ENCODE measurements around the gene DYRK1A.
A peak's percentile ranks its signal among the peaks of the same experiment; 100 is the strongest.

Gene DYRK1A

GRCh38 chr21:37374027-37374426 lies 7.5 kb downstream of the DYRK1A start:
- TF ChIP-seq CTCF (conservative IDR thresholded peaks at IDR 0.05; ENCODE audit: low read length) = no peak
- TF ChIP-seq EZH2phosphoT487 (IDR thresholded peaks at IDR 0.05; ENCODE audit: borderline replicate concordance) = no peak
- H3F3A ChIP-seq (ENCODE audit: low read depth) = peaks cover 21% of the 10 kb centered on the region
- H3K4me1 ChIP-seq (ENCODE audit: insufficient read depth, low read length, poor library complexity, severe bottlenecking) = peaks cover 89% of the 10 kb centered on the region
- peaks cover 96% of the 10 kb centered on the region for H4K20me1 ChIP-seq (ENCODE audit: insufficient read depth, low read length, poor library complexity, severe bottlenecking)
- H3K9me2 ChIP-seq (replicated peaks; ENCODE audit: low read depth, low read length) = no peaks in the 10 kb centered on the region
- H3K4me3 ChIP-seq (ENCODE audit: low read length, poor library complexity, severe bottlenecking) = peak overlapping the region; percentile 98
- peak overlapping the region; percentile 28 for H3K9ac ChIP-seq (ENCODE audit: low read depth, low read length, poor library complexity, severe bottlenecking)
- peak overlapping the region; percentile 88 for H3K4me2 ChIP-seq (ENCODE audit: low read depth, low read length, poor library complexity, severe bottlenecking)
- H3K36me3 ChIP-seq (ENCODE audit: insufficient read depth, low read length) = no peaks in the 10 kb centered on the region
- H3K27me3 ChIP-seq (ENCODE audit: insufficient read depth, low read length, poor library complexity, severe bottlenecking) = no peaks in the 10 kb centered on the region
- no peak overlapping the region for H2AFZ ChIP-seq (ENCODE audit: low read length)
- H3K9me3 ChIP-seq (ENCODE audit: insufficient read depth, low read depth, low read length) = no peaks in the 10 kb centered on the region
- H3K79me2 ChIP-seq (ENCODE audit: insufficient read depth, low read length) = peaks cover 100% of the 10 kb centered on the region

GRCh38 chr21:37375866-37376574 lies 9.4 kb downstream of the DYRK1A start:
- Histone ChIP-seq H3K4me3 (ENCODE audit: low read length, poor library complexity, severe bottlenecking) (peak overlapping the region; percentile 23), H3K9ac (ENCODE audit: low read depth, low read length, poor library complexity, severe bottlenecking) (peak overlapping the region; percentile 19), H3K27me3 (ENCODE audit: insufficient read depth, low read length, poor library complexity, severe bottlenecking) (no peaks in the 10 kb centered on the region), H2AFZ (ENCODE audit: low read length) (no peak overlapping the region), H4K20me1 (ENCODE audit: insufficient read depth, low read length, poor library complexity, severe bottlenecking) (peaks cover 97% of the 10 kb centered on the region), H3K4me2 (ENCODE audit: low read depth, low read length, poor library complexity, severe bottlenecking) (peak overlapping the region; percentile 88), H3K36me3 (ENCODE audit: insufficient read depth, low read length) (no peaks in the 10 kb centered on the region), H3K4me1 (ENCODE audit: insufficient read depth, low read length, poor library complexity, severe bottlenecking) (peaks cover 93% of the 10 kb centered on the region), H3K9me2 (replicated peaks; ENCODE audit: low read depth, low read length) (no peaks in the 10 kb centered on the region), H3K9me3 (ENCODE audit: insufficient read depth, low read depth, low read length) (no peaks in the 10 kb centered on the region), H3F3A (ENCODE audit: low read depth) (peaks cover 14% of the 10 kb centered on the region), H3K79me2 (ENCODE audit: insufficient read depth, low read length) (peaks cover 100% of the 10 kb centered on the region)
- TF ChIP-seq EZH2phosphoT487 (IDR thresholded peaks at IDR 0.05; ENCODE audit: borderline replicate concordance) (no peak), CTCF (conservative IDR thresholded peaks at IDR 0.05; ENCODE audit: low read length) (no peak)

- Histone ChIP-seq H3K9me3 (ENCODE audit: insufficient read depth, low read depth, low read length) (no peaks in the 10 kb centered on the region), H3K36me3 (ENCODE audit: insufficient read depth, low read length) (peaks cover 4% of the 10 kb centered on the region; the same call in 1 of the 2 replicates), H3K4me3 (ENCODE audit: low read length, poor library complexity, severe bottlenecking) (peak overlapping the region; percentile 64), H3K9me2 (replicated peaks; ENCODE audit: low read depth, low read length) (no peaks in the 10 kb centered on the region), H3K4me1 (ENCODE audit: insufficient read depth, low read length, poor library complexity, severe bottlenecking) (peaks cover 91% of the 10 kb centered on the region), H3F3A (ENCODE audit: low read depth) (peaks cover 12% of the 10 kb centered on the region), H3K27me3 (ENCODE audit: insufficient read depth, low read length, poor library complexity, severe bottlenecking) (no peaks in the 10 kb centered on the region), H4K20me1 (ENCODE audit: insufficient read depth, low read length, poor library complexity, severe bottlenecking) (peaks cover 97% of the 10 kb centered on the region), H3K4me2 (ENCODE audit: low read depth, low read length, poor library complexity, severe bottlenecking) (peak overlapping the region; percentile 88), H3K79me2 (ENCODE audit: insufficient read depth, low read length) (peaks cover 100% of the 10 kb centered on the region), H3K9ac (ENCODE audit: low read depth, low read length, poor library complexity, severe bottlenecking) (peak overlapping the region; percentile 31), H2AFZ (ENCODE audit: low read length) (no peak overlapping the region)
- TF ChIP-seq EZH2phosphoT487 (IDR thresholded peaks at IDR 0.05; ENCODE audit: borderline replicate concordance) = no peak
- no peak for TF ChIP-seq CTCF (conservative IDR thresholded peaks at IDR 0.05; ENCODE audit: low read length)
These were observed 12.1 kb downstream of the DYRK1A start for GRCh38 chr21:37378700-37379139.
